NK-92 (cell line): ENCODE results near the gene PPARG.

Experiments
- DNase-seq: peaks from one replicate; lab custom pipeline; 2025; ENCODE audit not compliant: unreplicated experiment; lab: John Stamatoyannopoulos, UW

Gene PPARG

GRCh38 chr3:12340506-12340905, 51.6 kb downstream of the PPARG start:
- DNase-seq: no peak

- no peak for DNase-seq
Observed at GRCh38 chr3:12342151-12342550, 53.3 kb downstream of the PPARG start.

GRCh38 chr3:12343047-12343501, 54.2 kb downstream of the PPARG start:
- DNase-seq: no peak

GRCh38 chr3:12345141-12345561, 56.3 kb downstream of the PPARG start:
- no peak for DNase-seq

- no peak for DNase-seq
Observed at GRCh38 chr3:12345584-12346494, 57.0 kb downstream of the PPARG start.

- no peak for DNase-seq
Observed at GRCh38 chr3:12347301-12347700, 58.4 kb downstream of the PPARG start.

GRCh38 chr3:12349895-12350811, 61.3 kb downstream of the PPARG start:
- no peak for DNase-seq

- no peak for DNase-seq
Observed at GRCh38 chr3:12351145-12351544, 62.3 kb downstream of the PPARG start.

- DNase-seq: no peak
Observed at GRCh38 chr3:12352253-12352652, 63.4 kb downstream of the PPARG start.

- DNase-seq: no peak
Observed at GRCh38 chr3:12352755-12353154, 63.9 kb downstream of the PPARG start.

GRCh38 chr3:12353796-12354525, 65.1 kb downstream of the PPARG start:
- no peak for DNase-seq

GRCh38 chr3:12356175-12356574, 67.3 kb downstream of the PPARG start:
- no peak for DNase-seq

GRCh38 chr3:12356996-12357395, 68.1 kb downstream of the PPARG start:
- DNase-seq: no peak

GRCh38 chr3:12357456-12357855, 68.6 kb downstream of the PPARG start:
- DNase-seq: no peak

GRCh38 chr3:12363397-12364195, 74.7 kb downstream of the PPARG start:
- no peak for DNase-seq

- no peak for DNase-seq
Observed at GRCh38 chr3:12367346-12367745, 78.5 kb downstream of the PPARG start.

GRCh38 chr3:12369029-12369428, 80.2 kb downstream of the PPARG start:
- DNase-seq: no peak

GRCh38 chr3:12369598-12369997, 80.7 kb downstream of the PPARG start:
- DNase-seq: no peak

- no peak for DNase-seq
Observed at GRCh38 chr3:12370758-12371157, 81.9 kb downstream of the PPARG start.

- DNase-seq: no peak
Observed at GRCh38 chr3:12371525-12372140, 82.8 kb downstream of the PPARG start.
